Activated T-cell treated with anti-CD3 and anti-CD28 coated beads, Interleukin-2, amount 50 U/mL, for 1 hour (primary cell): Measurements from ENCODE around the gene CREB5.
"Not testable (repeated sequence)": the region's sequence is repeated elsewhere in the genome, so short reads cannot be mapped to it uniquely, and the experiment has no call there.

Source experiments
- DNase-seq: peaks from one replicate; pipeline ENCODE4 v3.0.0-alpha.2; 2020

The CREB5 gene

GRCh38 chr7:28793381-28794085, 381.2 kb downstream of the CREB5 start:
- DNase-seq = no peak

- no peak for DNase-seq
These were observed 386.0 kb downstream of the CREB5 start for GRCh38 chr7:28798274-28798673.

- DNase-seq = no peak
These were observed 387.3 kb downstream of the CREB5 start for GRCh38 chr7:28799619-28800018.

- no peak for DNase-seq
These were observed 387.8 kb downstream of the CREB5 start for GRCh38 chr7:28800150-28800549.

GRCh38 chr7:28802450-28802849, 390.1 kb downstream of the CREB5 start:
- no peak for DNase-seq

DNA sequence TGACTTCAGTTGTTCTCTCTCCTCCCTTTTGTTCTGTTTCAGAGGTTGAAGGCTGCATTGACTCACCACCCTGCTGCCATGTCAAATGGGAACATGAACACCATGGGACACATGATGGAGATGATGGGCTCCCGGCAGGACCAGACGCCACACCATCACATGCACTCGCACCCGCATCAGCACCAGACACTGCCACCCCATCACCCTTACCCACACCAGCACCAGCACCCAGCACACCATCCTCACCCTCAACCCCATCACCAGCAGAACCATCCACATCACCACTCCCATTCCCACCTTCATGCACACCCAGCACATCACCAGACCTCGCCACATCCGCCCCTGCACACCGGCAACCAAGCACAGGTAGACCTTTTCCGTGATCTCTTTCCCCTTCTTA, 391.8 kb downstream of the CREB5 start:
- DNase-seq = no peak

DNA sequence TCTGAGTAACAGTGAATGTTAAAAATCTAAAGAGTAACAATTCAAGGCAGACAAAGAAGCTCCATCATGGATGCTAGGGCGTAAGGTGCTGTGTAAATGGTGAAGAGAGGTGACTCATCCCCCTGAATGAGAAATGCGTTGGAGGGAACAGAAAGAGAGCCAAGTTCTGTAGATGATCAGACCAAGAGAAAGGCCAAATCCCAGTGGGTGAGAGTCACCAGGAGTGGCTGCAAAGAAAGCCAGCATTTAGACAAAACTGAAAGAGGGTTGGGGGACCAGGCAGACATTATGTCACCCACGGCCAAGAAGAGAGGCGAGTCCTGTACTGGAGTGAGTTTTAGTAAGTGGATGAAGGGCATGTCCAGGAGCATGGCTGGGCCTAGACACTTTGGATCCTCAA, 392.7 kb downstream of the CREB5 start:
- DNase-seq = no peak

DNA sequence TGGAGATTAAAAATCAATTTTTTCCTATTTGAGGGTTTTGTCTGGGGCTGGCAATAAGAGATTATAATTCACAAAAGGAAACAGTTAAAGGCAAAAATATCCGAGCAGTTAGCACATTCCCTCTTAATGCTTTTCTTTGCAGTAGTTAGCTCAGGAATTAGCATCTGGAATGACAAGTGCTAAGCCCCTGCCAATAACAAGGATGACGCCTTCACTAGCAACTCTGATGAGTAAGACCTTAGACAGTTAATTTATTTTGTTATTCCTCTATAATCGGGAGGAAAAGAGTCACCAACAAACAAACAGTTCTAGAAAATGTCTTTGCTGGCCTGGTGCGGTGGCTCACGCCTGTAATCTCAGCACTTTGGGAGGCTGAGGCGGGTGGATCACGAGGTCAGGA, 394.5 kb downstream of the CREB5 start:
- DNase-seq = no peak

- no peak for DNase-seq
These were observed 395.2 kb downstream of the CREB5 start for GRCh38 chr7:28807396-28807994.

GRCh38 chr7:28808796-28809533, 396.6 kb downstream of the CREB5 start:
- DNase-seq = no peak

GRCh38 chr7:28811008-28811407, 398.7 kb downstream of the CREB5 start:
- DNase-seq = no peak

- DNase-seq = no peak
These were observed 399.5 kb downstream of the CREB5 start for GRCh38 chr7:28811701-28812430.

DNA sequence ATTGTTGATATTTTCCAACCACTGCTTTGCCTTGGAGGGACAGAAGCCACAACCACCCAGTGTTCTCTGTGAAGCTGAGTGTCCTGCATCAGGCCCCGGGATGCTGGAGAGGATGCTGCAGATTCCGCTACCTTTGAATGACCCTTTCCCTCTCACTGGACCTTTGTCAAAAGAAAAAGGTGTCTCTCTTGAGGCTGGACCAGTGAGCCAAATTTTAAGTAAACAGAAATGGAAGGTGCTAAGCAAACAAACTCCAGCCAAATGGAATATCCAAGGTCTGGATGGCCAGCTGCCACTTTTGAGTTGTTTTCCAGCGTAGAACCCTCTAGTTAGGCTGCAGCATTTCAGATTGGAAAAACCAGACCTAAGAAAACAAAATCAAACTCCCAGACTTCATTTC, 400.3 kb downstream of the CREB5 start:
- no peak for DNase-seq

DNA sequence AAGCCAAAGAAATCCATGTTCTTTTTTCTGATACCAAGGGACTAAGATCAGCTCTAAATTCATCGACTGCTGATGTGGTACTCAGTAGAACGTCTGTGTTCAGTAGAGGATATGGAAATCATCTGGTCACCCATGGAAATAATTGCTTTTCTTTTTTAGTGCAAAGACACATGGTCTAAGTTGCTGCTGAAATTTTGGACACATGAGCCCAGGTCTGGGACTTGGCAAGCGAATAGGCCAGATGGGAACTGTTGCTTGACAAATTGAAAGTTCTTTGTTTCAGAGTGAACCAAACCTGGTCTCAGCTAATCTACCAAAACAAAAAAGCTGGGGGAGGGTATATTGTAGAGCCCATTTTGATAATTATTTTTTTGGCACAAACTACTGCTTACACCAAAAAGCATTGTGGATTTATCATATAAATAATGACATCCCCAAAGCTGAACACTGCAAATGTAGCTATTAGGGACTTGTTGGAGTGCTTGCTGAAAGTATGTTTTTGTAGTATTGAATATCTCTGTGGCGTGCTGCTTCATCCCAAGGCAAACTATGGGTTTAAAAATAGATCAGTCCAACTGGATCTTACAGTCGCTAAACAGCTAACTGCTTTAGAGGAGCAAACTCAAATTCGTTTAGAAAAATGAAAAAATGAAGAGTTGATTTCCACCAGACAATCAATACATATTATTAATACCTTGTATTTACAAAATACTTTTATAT, 401.1 kb downstream of the CREB5 start:
- no peak for DNase-seq

DNA sequence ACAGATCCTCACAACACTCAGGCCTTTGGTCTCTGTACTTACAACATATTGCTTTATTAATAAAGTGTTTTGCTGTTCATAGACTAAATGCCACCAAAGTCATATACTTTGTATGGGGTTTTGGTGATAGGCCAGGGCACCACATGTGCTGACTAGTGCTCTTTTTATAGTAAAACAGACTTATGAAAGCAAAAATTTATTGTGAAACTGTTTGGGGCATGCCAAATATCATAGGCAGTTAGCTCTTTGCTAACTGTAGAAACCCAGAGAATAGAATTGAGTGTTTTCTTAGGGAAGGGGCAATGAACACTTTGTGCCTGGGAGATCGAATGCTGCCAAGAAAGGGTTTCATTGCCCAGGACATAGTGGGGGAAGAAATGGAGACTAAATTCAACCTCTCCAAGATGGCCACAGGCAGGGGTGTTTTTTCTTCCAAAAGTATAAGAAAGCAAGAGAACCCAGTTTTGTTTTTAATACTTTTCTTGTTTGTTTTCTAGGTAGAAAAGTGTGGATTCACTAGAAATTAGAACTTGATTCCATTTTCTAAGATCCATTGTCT, 403.1 kb downstream of the CREB5 start:
- DNase-seq = no peak

GRCh38 chr7:28815928-28816373, 403.6 kb downstream of the CREB5 start:
- DNase-seq = no peak

- no peak for DNase-seq
These were observed 406.7 kb downstream of the CREB5 start for GRCh38 chr7:28818996-28819395.

GRCh38 chr7:28823582-28823981, 411.3 kb downstream of the CREB5 start:
- no peak for DNase-seq

DNA sequence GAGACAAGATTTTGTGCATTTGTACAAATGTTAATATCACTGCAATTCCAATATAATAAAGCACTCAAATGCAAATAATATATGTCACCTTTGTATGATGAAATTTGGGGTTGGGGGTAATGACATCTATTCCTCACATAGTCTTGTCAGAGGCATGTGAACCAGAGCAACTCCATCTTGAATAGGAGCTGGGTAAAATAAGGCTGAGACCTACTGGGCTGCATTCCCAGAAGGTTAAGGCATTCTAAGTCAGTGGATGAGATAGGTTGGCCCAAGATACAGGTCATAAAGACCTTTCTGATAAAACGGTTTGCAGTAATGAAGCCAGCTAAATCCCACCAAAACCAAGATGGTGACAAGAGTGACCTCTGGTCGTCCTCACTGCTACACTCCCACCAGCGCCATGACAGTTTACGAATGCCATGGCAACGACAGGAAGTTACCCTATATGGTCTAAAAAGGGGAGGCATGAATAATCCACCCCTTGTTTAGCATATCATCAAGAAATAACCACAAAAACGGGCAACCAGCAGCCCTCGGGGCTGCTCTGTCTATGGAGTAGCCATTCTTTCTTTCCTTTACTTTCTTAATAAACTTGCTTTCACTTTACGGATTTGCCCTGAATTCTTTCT, 413.6 kb downstream of the CREB5 start:
- DNase-seq = not testable (repeated sequence)

DNA sequence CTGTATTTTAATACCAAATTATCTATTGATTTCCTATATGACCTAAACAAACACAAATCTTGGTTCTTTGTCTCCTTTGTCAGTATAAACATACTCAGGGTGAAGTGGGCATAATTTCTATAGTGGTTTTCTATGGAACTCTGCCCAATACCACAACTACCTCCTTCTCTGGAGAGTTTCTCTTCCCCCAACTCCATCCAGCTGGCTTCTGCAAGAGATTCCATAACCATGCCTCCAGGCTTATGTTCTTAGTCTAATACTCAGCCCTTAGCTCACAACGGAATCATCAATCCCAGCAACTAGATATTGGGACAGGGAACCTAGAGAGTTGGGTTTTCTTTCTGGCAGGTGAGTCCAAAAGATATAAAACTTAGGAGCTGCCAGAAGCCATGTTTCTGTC, 418.5 kb downstream of the CREB5 start:
- DNase-seq = no peak

DNA sequence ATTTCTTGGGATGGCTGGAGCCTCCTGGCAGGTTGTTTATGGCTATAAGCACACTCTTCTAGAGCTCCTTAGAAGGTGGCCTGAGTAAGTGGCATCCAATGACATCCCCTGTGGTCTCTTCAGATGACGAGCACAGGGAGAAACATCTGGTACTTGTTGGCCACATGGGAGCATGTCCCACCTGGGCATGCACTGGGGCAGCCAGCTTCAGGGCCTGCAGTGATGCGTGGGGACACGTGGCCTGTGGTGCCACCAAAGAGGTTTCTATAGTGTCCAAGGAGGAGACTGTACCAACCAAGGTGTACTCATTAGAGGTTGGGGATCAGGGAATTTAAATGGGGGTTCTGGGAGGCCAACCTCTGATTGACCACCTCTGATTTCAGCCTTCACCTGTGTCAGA, 420.4 kb downstream of the CREB5 start:
- no peak for DNase-seq

- no peak for DNase-seq
These were observed 423.5 kb downstream of the CREB5 start for GRCh38 chr7:28835800-28836199.
